ENCODE measurements around the gene PDE6A.

- no peak for TF ChIP-seq HMGXB4 (CRISPR knock-in tag; IDR thresholded peaks at IDR 0.05; ENCODE audit: borderline replicate concordance)
- TF ChIP-seq RNF2 (IDR thresholded peaks at IDR 0.05; ENCODE audit: borderline replicate concordance, low read depth): no peak
- no peak for TF ChIP-seq CTCF (IDR thresholded peaks at IDR 0.05)
- TF ChIP-seq MYC (IDR thresholded peaks at IDR 0.05; ENCODE audit: borderline replicate concordance, low read length): no peak
- TF ChIP-seq JUNB (IDR thresholded peaks at IDR 0.05): no peak
- TF ChIP-seq HOXB13 (CRISPR knock-in tag; IDR thresholded peaks at IDR 0.05; ENCODE audit: low read depth): no peak
- TF ChIP-seq EHMT2 (IDR thresholded peaks at IDR 0.05; ENCODE audit: low read depth): no peak
- no peak for TF ChIP-seq JUN (IDR thresholded peaks at IDR 0.05)
- TF ChIP-seq RCOR1 (IDR thresholded peaks at IDR 0.05; ENCODE audit: low read depth, low read length): no peak
- TF ChIP-seq HDAC2 (IDR thresholded peaks at IDR 0.05): no peak
- no peak for TF ChIP-seq MAX (IDR thresholded peaks at IDR 0.05)
- TF ChIP-seq CBX8 (IDR thresholded peaks at IDR 0.05): no peak
- no peak for TF ChIP-seq KDM1A (IDR thresholded peaks at IDR 0.05; ENCODE audit: low read depth)
- TF ChIP-seq RAD21 (conservative IDR thresholded peaks at IDR 0.05 in 1 of 2, IDR thresholded peaks at IDR 0.05 in 1 of 2): no peak
Measured at GRCh38 chr5:149886692-149887470, 57.7 kb downstream of the PDE6A start.

Measured in A549 (cell line).